Body of pancreas (tissue), 4 donors: Measurements from ENCODE around the gene MYO15A. TPM values are rescaled to one million over a fixed set of nuclear protein-coding genes. Genes with fewer than 3 reads are reported as not detected.

Experiments
- ATAC-seq: fragments of 150-250 bp; one replicate; pipeline ENCODE4 v1.9.1; 2016
- DNase-seq, 4 donors: peaks; one replicate each; pipeline ENCODE4 v3.0.0-alpha.2; 2019
- H3K27ac ChIP-seq, 4 donors: fragments of 200-600 bp; sonication (generic); 1 replicate in 3 of 4; 2 replicates in 1 of 4; pipeline versions ENCODE4 v1.5.1 to v1.6.1; 2016 to 2019; ENCODE audit warnings: mild to moderate bottlenecking in 1 of 4, mixed read lengths in 1 of 4, moderate library complexity in 1 of 4
- H3K27me3 ChIP-seq, 2 donors: fragments of 200-600 bp; sonication (generic); one replicate each; pipeline ENCODE4 v1.6.0; 2016; ENCODE audit warnings: mild to moderate bottlenecking in 1 of 2
- H3K36me3 ChIP-seq, 2 donors: fragments of 200-600 bp; sonication (generic); replicated peaks in 1 of 2; 2 replicates each; pipeline ENCODE4 v1.5.1; 2016; ENCODE audit warnings: low read depth in 2 of 2; ENCODE audit not compliant: insufficient read depth in 1 of 2
- H3K4me1 ChIP-seq: fragments of 200-600 bp; sonication (generic); one replicate; pipeline ENCODE4 v1.6.0; 2016
- H3K4me3 ChIP-seq, 2 donors: fragments of 200-600 bp; sonication (generic); 1 replicate in 1 of 2; 2 replicates in 1 of 2; pipeline ENCODE4 v1.5.1; 2016 to 2019
- H3K9me3 ChIP-seq, 3 donors: fragments of 200-600 bp; sonication (generic); 1 replicate in 2 of 3; 2 replicates in 1 of 3; pipeline ENCODE4 v1.5.1; 2016
- POLR2A ChIP-seq, 3 donors: fragments of 450-650 bp; IDR thresholded peaks; one replicate each; pipeline ENCODE4 v1.6.1; 2016; ENCODE audit warnings: antibody characterized with exemption in 3 of 3, mild to moderate bottlenecking in 2 of 3
- WGBS, 2 donors: methylation state at CpG; one replicate each; pipeline ENCODE4 v1.1.5; 2017; 5-methylcytosine and 5-hydroxymethylcytosine counted together
- intact Hi-C: fragments of 100-400 bp; cut with DNase I; formaldehyde crosslinking; loops from one replicate; pipeline ENCODE4 v1.15.1; 2023
- total RNA-seq, 2 donors: library from RNA; depleted of rRNA; stranded (reverse); fragments of >200 nt; gene quantifications; one replicate each; pipeline ENCODE4 v1.1.0, GENCODE V29; 2016
- TF ChIP-seq, protein P1 (sequence below), 7 experiments: fragments of 450-650 bp in 4 of 7; fragments of 200-600 bp in 3 of 7; sonication (generic) in 3 of 7; IDR thresholded peaks; one replicate each; pipeline ENCODE4 v1.5.1; 2016 to 2019; ENCODE audit warnings: antibody characterized with exemption in 7 of 7

Gene MYO15A
- total RNA-seq, 2 donors from 2014 or later, result under 0.01 to 1.3 TPM

DNA sequence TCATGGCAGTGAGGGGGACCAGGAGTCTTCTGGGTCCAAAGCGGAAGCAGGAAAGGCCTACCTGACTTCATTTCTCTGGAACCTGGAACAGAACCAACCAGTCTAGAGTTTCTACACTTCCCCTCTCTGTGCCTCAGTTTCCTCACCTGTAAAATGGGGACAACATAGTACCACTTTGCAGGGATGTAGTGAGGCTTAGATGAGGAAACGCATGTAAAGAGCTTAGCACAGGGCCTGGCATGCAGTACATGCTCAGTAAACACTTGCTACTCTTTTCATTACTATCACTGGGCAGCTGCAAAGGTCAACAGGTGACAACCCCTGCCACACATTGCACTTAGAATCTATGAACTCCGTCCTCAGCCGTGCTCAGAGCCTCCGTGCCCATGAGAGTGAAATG is 24.2 kb downstream of the MYO15A start:
- 76 to 78% methylated on average over 3 to 5 of the region's 5 CpGs for WGBS, 2 donors
- intact Hi-C loops, result no loop called here
- Histone ChIP-seq H3K4me1 (no peaks in the 10 kb centered on the region), H3K36me3 (no peaks in the 10 kb centered on the region), H3K27ac (no peak overlapping the region), H3K4me3 (no peak overlapping the region), H3K27me3 (no peaks in the 10 kb centered on the region), H3K9me3 (no peaks in the 10 kb centered on the region)
- ATAC-seq (no peak), DNase-seq (no peak)
- TF ChIP-seq, protein P1, sequence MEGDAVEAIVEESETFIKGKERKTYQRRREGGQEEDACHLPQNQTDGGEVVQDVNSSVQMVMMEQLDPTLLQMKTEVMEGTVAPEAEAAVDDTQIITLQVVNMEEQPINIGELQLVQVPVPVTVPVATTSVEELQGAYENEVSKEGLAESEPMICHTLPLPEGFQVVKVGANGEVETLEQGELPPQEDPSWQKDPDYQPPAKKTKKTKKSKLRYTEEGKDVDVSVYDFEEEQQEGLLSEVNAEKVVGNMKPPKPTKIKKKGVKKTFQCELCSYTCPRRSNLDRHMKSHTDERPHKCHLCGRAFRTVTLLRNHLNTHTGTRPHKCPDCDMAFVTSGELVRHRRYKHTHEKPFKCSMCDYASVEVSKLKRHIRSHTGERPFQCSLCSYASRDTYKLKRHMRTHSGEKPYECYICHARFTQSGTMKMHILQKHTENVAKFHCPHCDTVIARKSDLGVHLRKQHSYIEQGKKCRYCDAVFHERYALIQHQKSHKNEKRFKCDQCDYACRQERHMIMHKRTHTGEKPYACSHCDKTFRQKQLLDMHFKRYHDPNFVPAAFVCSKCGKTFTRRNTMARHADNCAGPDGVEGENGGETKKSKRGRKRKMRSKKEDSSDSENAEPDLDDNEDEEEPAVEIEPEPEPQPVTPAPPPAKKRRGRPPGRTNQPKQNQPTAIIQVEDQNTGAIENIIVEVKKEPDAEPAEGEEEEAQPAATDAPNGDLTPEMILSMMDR (IDR thresholded peaks at IDR 0.05), result no peak
- TF ChIP-seq POLR2A (IDR thresholded peaks at IDR 0.05), result no peak

DNA sequence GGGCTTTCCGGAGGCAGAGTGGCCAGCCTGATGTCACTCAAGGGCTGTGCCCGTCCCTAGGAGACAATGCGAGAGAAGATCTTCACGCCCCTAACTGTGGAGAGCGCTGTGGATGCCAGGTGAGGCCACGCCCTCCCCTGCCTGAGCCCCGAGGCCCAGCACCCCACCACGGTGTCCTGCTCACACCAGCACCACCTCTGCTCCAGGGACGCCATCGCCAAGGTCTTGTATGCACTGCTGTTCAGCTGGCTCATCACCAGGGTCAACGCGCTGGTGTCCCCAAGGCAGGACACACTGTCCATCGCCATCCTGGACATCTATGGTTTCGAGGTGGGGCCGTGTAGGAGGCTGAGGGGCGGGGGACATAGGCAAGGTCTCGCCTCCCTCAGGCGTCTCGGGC is 27.8 kb downstream of the MYO15A start:
- H3K4me3 ChIP-seq, result no peak overlapping the region
- H3K27ac ChIP-seq, result no peak overlapping the region
- TF ChIP-seq, protein P1 (IDR thresholded peaks at IDR 0.05), result no peak
- no peak for TF ChIP-seq POLR2A (IDR thresholded peaks at IDR 0.05)
- intact Hi-C loops, result no loop called here
- H3K27me3 ChIP-seq, result no peaks in the 10 kb centered on the region
- H3K4me1 ChIP-seq, result peaks cover 6% of the 10 kb centered on the region
- no peaks in the 10 kb centered on the region for H3K36me3 ChIP-seq
- 60 to 71% methylated on average over 13 to 19 of the region's 19 CpGs for WGBS, 2 donors
- DNase-seq (no peak), ATAC-seq (no peak)
- H3K9me3 ChIP-seq, result no peaks in the 10 kb centered on the region

DNA sequence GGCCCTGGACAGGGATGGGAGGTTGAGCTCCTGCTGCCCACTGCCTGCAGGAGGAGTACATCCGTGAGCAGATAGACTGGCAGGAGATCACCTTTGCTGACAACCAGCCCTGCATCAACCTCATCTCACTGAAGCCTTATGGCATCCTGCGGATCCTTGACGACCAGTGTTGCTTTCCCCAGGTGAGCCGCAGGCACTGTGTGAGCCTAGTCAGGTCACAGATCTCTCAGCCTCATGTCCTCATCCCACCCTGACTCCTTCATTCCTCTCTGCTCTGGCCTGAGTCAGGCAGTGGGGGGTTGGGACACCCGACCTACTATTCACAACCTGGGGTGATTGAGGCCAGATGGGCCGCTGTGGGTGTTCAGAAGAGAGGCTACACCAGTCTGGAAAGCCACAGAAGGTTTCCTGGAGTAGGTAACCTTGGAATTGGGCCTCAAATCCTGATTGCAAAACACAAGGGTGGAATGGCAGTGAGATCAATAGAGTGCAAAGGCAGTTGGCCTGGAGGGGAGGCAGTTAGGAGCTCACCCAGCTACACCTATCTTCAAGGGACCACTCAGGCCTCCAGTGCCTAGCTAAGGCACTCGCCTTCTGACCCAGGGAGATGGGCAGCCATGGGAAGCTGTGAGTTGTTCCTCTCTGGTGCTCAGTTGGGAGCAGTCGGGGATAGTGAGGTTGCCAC is 29.7 kb downstream of the MYO15A start:
- no peaks in the 10 kb centered on the region for H3K9me3 ChIP-seq
- H3K4me1 ChIP-seq, result peaks cover 6% of the 10 kb centered on the region
- intact Hi-C loops, result no loop called here
- TF ChIP-seq, protein P1 (IDR thresholded peaks at IDR 0.05), result no peak
- no peak for TF ChIP-seq POLR2A (IDR thresholded peaks at IDR 0.05)
- H3K36me3 ChIP-seq, result no peaks in the 10 kb centered on the region
- 63 to 77% methylated on average over 3 to 8 of the region's 8 CpGs for WGBS, 2 donors
- no peak for ATAC-seq
- H3K4me3 ChIP-seq, result no peak overlapping the region
- H3K27ac ChIP-seq, result no peak overlapping the region
- DNase-seq, result no peak
- no peaks in the 10 kb centered on the region for H3K27me3 ChIP-seq

DNA sequence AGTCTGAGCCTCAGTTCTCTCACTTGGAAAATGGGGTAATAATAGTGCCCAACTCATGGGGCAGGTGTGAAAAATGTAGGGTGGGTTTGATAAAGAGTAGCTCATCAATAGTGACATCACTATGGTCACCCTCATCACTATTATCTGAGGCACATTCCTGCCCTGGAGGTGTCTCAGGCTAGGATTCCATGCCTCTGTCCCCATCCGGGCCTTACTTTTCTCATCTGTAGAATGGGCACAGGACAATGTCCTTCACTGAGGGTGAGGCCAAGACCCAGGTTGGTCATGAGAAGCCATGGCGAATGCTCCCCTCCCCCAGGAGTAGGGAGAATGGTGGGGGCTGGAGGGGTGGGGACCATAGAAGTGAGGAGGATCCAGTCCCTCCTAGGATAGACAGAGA is 30.5 kb downstream of the MYO15A start:
- ATAC-seq (no peak), DNase-seq (no peak)
- 82 to 95% methylated on average over 1 to 2 of the region's 2 CpGs for WGBS, 2 donors
- intact Hi-C loops, result no loop called here
- Histone ChIP-seq H3K4me3 (no peak overlapping the region), H3K27me3 (no peaks in the 10 kb centered on the region), H3K36me3 (no peaks in the 10 kb centered on the region), H3K27ac (no peak overlapping the region), H3K4me1 (peaks cover 6% of the 10 kb centered on the region), H3K9me3 (no peaks in the 10 kb centered on the region)
- TF ChIP-seq, protein P1 (IDR thresholded peaks at IDR 0.05), result no peak
- no peak for TF ChIP-seq POLR2A (IDR thresholded peaks at IDR 0.05)

DNA sequence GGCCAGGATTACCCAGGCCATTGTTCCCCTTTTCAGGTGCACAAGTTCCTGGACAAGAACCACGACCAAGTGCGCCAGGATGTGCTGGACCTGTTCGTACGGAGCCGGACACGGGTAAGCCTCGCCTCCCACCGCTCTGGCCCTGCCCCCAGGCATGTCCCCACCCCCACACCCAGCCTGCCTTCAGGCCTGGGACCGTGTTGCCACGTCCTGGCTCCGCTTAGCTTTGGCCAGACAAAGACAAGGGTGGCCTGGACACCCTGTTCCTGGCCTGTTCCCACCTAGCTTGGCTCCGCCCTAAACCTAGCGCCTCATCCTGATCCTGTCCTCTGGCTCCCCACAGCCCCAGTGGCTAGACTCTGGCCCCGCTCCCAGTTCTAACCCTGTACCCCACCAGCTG is 30.9 kb downstream of the MYO15A start:
- TF ChIP-seq, protein P1 (IDR thresholded peaks at IDR 0.05), result no peak
- no peak for TF ChIP-seq POLR2A (IDR thresholded peaks at IDR 0.05)
- no peaks in the 10 kb centered on the region for H3K36me3 ChIP-seq
- ATAC-seq, result no peak
- 79 to 82% methylated on average over 11 to 14 of the region's 14 CpGs for WGBS, 2 donors
- H3K27me3 ChIP-seq, result no peaks in the 10 kb centered on the region
- H3K9me3 ChIP-seq, result no peaks in the 10 kb centered on the region
- intact Hi-C loops, result no loop called here
- DNase-seq, result no peak
- peaks cover 6% of the 10 kb centered on the region for H3K4me1 ChIP-seq
- no peak overlapping the region for H3K27ac ChIP-seq
- H3K4me3 ChIP-seq, result no peak overlapping the region
